Esophagus squamous epithelium (tissue), 5 donors: ENCODE measurements around the gene PPP3CA. TPM values are rescaled to one million over a fixed set of nuclear protein-coding genes. Genes with fewer than 3 reads are reported as not detected.

Experiments used
- DNase-seq: peaks from one replicate; lab custom pipeline; 2025; lab: John Stamatoyannopoulos, UW
- H3K27ac ChIP-seq, 4 donors: fragments of 200-600 bp; sonication (generic); one replicate each; pipeline ENCODE4 v1.5.1; 2016 to 2019; ENCODE audit warnings: mild to moderate bottlenecking in 1 of 4
- H3K27me3 ChIP-seq, 4 donors: fragments of 200-600 bp; sonication (generic); 1 replicate in 3 of 4; 2 replicates in 1 of 4; pipeline versions ENCODE4 v1.5.1 to v1.6.0; 2017 to 2021; ENCODE audit warnings: antibody characterized with exemption in 1 of 4
- H3K36me3 ChIP-seq, 3 donors: fragments of 200-600 bp; sonication (generic); one replicate each; pipeline ENCODE4 v1.5.1; 2016 to 2019
- H3K4me1 ChIP-seq, 3 donors: fragments of 200-600 bp; sonication (generic); one replicate each; pipeline ENCODE4 v1.5.1; 2017 to 2019
- H3K4me3 ChIP-seq, 4 donors: fragments of 200-600 bp; sonication (generic); 1 replicate in 3 of 4; 2 replicates in 1 of 4; pipeline ENCODE4 v1.5.1; 2016 to 2019; ENCODE audit warnings: mild to moderate bottlenecking in 2 of 4, moderate library complexity in 1 of 4
- H3K9me3 ChIP-seq, 3 donors: fragments of 200-600 bp; sonication (generic); one replicate each; pipeline ENCODE4 v1.5.1; 2016 to 2019
- POLR2A ChIP-seq, 4 donors: fragments of 450-650 bp; IDR thresholded peaks; one replicate each; pipeline ENCODE4 v1.6.1; 2017; ENCODE audit warnings: antibody characterized with exemption in 4 of 4, mild to moderate bottlenecking in 4 of 4, moderate library complexity in 3 of 4
- WGBS, 2 donors: methylation state at CpG; one replicate each; pipeline ENCODE4 v1.1.5; 2018; 5-methylcytosine and 5-hydroxymethylcytosine counted together
- intact Hi-C: fragments of 100-400 bp; cut with DNase I; formaldehyde crosslinking; loops from one replicate; pipeline ENCODE4 v1.15.0; 2022
- total RNA-seq, 4 donors: library from RNA; depleted of rRNA; stranded (reverse); fragments of >200 nt; gene quantifications; one replicate each; pipeline ENCODE4 v1.1.0, GENCODE V29; 2016
- TF ChIP-seq, protein P1 (sequence below), 6 experiments: fragments of 450-650 bp in 4 of 6; fragments of 200-600 bp in 2 of 6; sonication (generic) in 2 of 6; IDR thresholded peaks; one replicate each; pipeline ENCODE4 v1.5.1; 2016 to 2019; ENCODE audit warnings: antibody characterized with exemption in 6 of 6, mild to moderate bottlenecking in 4 of 6, moderate library complexity in 4 of 6
- donor health status: DM: yes; HTN: yes; CAD: no.

PPP3CA gene
- total RNA-seq, 4 donors from 2014 or later, result 13.3 to 25.7 (median 17.5) TPM

- H3K4me3 ChIP-seq, result no peak overlapping the region
- no peaks in the 10 kb centered on the region for H3K27me3 ChIP-seq
- no peak overlapping the region for H3K27ac ChIP-seq
- no peaks in the 10 kb centered on the region for H3K36me3 ChIP-seq
- intact Hi-C loops, result no loop called here
- no peak for DNase-seq
- peaks cover 0 to 13% (median 0%) of the 10 kb centered on the region in 3 donors for H3K4me1 ChIP-seq
- TF ChIP-seq, protein P1, sequence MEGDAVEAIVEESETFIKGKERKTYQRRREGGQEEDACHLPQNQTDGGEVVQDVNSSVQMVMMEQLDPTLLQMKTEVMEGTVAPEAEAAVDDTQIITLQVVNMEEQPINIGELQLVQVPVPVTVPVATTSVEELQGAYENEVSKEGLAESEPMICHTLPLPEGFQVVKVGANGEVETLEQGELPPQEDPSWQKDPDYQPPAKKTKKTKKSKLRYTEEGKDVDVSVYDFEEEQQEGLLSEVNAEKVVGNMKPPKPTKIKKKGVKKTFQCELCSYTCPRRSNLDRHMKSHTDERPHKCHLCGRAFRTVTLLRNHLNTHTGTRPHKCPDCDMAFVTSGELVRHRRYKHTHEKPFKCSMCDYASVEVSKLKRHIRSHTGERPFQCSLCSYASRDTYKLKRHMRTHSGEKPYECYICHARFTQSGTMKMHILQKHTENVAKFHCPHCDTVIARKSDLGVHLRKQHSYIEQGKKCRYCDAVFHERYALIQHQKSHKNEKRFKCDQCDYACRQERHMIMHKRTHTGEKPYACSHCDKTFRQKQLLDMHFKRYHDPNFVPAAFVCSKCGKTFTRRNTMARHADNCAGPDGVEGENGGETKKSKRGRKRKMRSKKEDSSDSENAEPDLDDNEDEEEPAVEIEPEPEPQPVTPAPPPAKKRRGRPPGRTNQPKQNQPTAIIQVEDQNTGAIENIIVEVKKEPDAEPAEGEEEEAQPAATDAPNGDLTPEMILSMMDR (IDR thresholded peaks at IDR 0.05), result no peak
- no peak for TF ChIP-seq POLR2A (IDR thresholded peaks at IDR 0.05)
- H3K9me3 ChIP-seq, result no peaks in the 10 kb centered on the region
Measured at GRCh38 chr4:101145021-101145420, 202.3 kb downstream of the PPP3CA start.

DNA sequence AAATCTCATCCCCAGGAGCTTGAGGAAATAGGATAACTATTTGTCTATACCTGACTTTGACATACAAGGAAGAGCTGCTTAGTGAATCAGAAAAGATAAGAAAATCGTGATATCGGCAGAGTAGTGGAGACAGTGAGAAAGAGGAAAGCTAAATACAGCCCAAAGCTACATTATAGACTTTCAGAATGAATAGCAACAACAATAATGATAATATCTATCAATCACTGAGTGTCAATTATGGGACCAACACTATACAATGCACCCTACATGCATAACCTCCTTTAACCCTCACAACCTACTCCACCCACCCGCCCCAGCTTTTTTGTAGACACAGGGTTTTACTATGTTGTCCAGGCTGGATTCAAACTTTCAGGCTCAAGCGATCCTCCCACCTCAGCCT is 205.1 kb downstream of the PPP3CA start:
- TF ChIP-seq POLR2A (IDR thresholded peaks at IDR 0.05), result no peak
- TF ChIP-seq, protein P1 (IDR thresholded peaks at IDR 0.05), result no peak
- no peaks in the 10 kb centered on the region for H3K27me3 ChIP-seq
- H3K36me3 ChIP-seq, result no peaks in the 10 kb centered on the region
- intact Hi-C loops, result no loop called here
- WGBS, 2 donors, result 84 to 92% methylated on average over 4 of the region's 4 CpGs
- H3K4me1 ChIP-seq, result peaks cover 0 to 16% (median 0%) of the 10 kb centered on the region in 3 donors
- no peak overlapping the region for H3K27ac ChIP-seq
- no peak for DNase-seq
- no peaks in the 10 kb centered on the region for H3K9me3 ChIP-seq
- H3K4me3 ChIP-seq, result no peak overlapping the region

DNA sequence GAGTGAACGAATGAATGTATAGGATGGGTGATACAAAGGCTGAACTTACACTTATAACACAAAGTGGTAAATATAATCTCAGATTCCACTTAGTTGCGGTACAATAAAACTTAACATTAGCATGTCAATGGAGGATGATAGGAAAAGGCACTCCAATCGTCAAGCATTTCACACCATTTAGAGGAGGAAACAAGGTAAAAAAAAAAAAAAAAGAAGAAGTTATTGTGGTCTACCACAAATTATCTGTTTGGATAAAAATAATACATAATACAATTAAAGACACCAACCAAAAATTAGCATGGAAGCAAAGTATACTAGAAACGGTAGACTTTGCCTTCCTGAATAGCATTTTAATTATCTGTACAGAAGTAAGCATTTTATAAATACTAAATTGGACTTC is 205.5 kb downstream of the PPP3CA start:
- no peak overlapping the region for H3K4me3 ChIP-seq
- WGBS, 2 donors, result 78 to 82% methylated on average over 4 of the region's 4 CpGs
- TF ChIP-seq, protein P1 (IDR thresholded peaks at IDR 0.05), result no peak
- no peak for TF ChIP-seq POLR2A (IDR thresholded peaks at IDR 0.05)
- H3K27me3 ChIP-seq, result no peaks in the 10 kb centered on the region
- H3K36me3 ChIP-seq, result no peaks in the 10 kb centered on the region
- intact Hi-C loops, result no loop called here
- H3K4me1 ChIP-seq, result peaks cover 0 to 16% (median 0%) of the 10 kb centered on the region in 3 donors
- no peak for DNase-seq
- no peaks in the 10 kb centered on the region for H3K9me3 ChIP-seq
- H3K27ac ChIP-seq, result no peak overlapping the region

DNA sequence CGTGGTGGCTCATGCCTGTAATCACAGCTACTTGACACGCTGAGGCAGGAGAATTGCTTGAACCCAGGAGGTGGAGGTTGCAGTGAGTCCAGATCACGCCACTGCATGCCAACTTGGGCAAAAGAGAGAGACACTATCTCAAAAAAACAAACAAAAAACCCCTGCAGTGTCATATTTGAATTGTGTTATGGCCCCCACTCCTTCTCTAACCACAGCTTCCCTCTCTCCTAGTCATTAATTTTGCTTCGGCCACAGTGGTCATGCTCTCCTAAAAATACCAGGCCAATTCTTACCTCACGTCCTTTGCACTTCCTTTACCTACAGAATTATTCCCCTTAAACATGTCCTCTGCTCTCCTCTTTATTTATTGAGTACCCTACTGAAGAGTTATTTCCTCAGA is 206.1 kb downstream of the PPP3CA start:
- WGBS, 2 donors, result 56 to 67% methylated on average over 5 of the region's 5 CpGs
- TF ChIP-seq POLR2A (IDR thresholded peaks at IDR 0.05), result no peak
- TF ChIP-seq, protein P1 (IDR thresholded peaks at IDR 0.05), result no peak
- Histone ChIP-seq H3K27me3 (no peaks in the 10 kb centered on the region), H3K9me3 (no peaks in the 10 kb centered on the region), H3K27ac (no peak overlapping the region), H3K4me3 (no peak overlapping the region), H3K4me1 (peaks cover 0 to 16% (median 0%) of the 10 kb centered on the region in 3 donors), H3K36me3 (no peaks in the 10 kb centered on the region)
- DNase-seq, result no peak
- intact Hi-C loops, result no loop called here

DNA sequence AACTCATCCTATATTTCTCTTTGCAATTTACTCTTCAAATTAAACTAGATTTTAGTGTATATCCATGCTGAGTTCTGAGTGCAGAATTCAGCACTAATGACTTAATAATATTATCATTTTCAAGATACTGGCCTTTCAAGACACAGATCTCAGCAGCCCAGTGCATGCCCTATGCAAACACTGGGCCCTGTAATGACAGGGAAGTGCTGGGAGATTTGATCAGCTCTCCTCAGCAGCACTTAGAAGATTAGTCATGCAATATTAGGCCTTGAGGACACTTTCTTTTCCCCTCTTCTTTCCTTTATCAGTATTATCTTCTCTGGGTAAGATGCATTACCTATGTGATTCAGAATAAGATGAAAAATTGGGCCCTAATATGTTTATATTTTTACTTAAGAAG is 207.1 kb downstream of the PPP3CA start:
- Histone ChIP-seq H3K27me3 (no peaks in the 10 kb centered on the region), H3K36me3 (no peaks in the 10 kb centered on the region), H3K4me1 (peaks cover 0 to 16% (median 0%) of the 10 kb centered on the region in 3 donors), H3K27ac (no peak overlapping the region), H3K4me3 (no peak overlapping the region), H3K9me3 (no peaks in the 10 kb centered on the region)
- no peak for DNase-seq
- intact Hi-C loops, result no loop called here
- TF ChIP-seq POLR2A (IDR thresholded peaks at IDR 0.05), result no peak
- TF ChIP-seq, protein P1 (IDR thresholded peaks at IDR 0.05), result no peak
